Measurements from ENCODE around the gene FAM89B.

GRCh38 chr11:65536412-65537295 lies 35.7 kb upstream of the FAM89B start:
- TF ChIP-seq CTCF (IDR thresholded peaks at IDR 0.05; ENCODE audit: insufficient read depth, low read depth, low read length), result no peak
- no peak for TF ChIP-seq EZH2 (IDR thresholded peaks at IDR 0.05; ENCODE audit: insufficient read depth, low read length)

Data from astrocyte (in vitro differentiated cells and primary cell).